Uterus (tissue), 4 donors: ENCODE measurements around the gene SLAMF7. TPM values are rescaled to one million over a fixed set of nuclear protein-coding genes. Genes with fewer than 3 reads are reported as not detected.

ENCODE experiments used
- DNase-seq, 2 donors: peaks; one replicate each; pipeline ENCODE4 v3.0.0-alpha.2; 2019 to 2020
- H3K27ac ChIP-seq, 2 donors: fragments of 200-600 bp; sonication (generic); 1 replicate in 1 of 2; 2 replicates in 1 of 2; pipeline ENCODE4 v1.5.1; 2016 to 2018
- H3K27me3 ChIP-seq, 2 donors: fragments of 200-600 bp; sonication (generic); one replicate each; pipeline ENCODE4 v1.5.1; 2018 to 2019; ENCODE audit warnings: control low read depth in 1 of 2
- H3K36me3 ChIP-seq, 2 donors: fragments of 200-600 bp; sonication (generic); one replicate each; pipeline ENCODE4 v1.5.1; 2019; ENCODE audit warnings: control low read depth in 1 of 2
- H3K4me1 ChIP-seq, 2 donors: fragments of 200-600 bp; sonication (generic); one replicate each; pipeline ENCODE4 v1.5.1; 2018 to 2019; ENCODE audit warnings: control low read depth in 1 of 2
- H3K4me3 ChIP-seq, 2 donors: fragments of 200-600 bp; sonication (generic); 1 replicate in 1 of 2; 2 replicates in 1 of 2; pipeline ENCODE4 v1.5.1; 2018 to 2019; ENCODE audit warnings: mild to moderate bottlenecking in 1 of 2
- H3K9me3 ChIP-seq, 2 donors: fragments of 200-600 bp; sonication (generic); one replicate each; pipeline ENCODE4 v1.5.1; 2019; ENCODE audit warnings: control low read depth in 1 of 2
- CTCF ChIP-seq, 4 experiments: fragments of 200-600 bp in 2 of 4; fragments of 450-650 bp in 2 of 4; sonication (generic) in 2 of 4; IDR thresholded peaks; one replicate each; pipeline ENCODE4 v1.5.1; 2016 to 2019; ENCODE audit warnings: antibody characterized with exemption in 4 of 4, mild to moderate bottlenecking in 2 of 4, moderate library complexity in 1 of 4
- POLR2A ChIP-seq, 2 donors: fragments of 450-650 bp; IDR thresholded peaks; one replicate each; pipeline ENCODE4 v1.6.1; 2016; ENCODE audit warnings: antibody characterized with exemption in 2 of 2, mild to moderate bottlenecking in 1 of 2, moderate library complexity in 1 of 2
- intact Hi-C: fragments of 100-400 bp; cut with DNase I; formaldehyde crosslinking; loops from one replicate; pipeline ENCODE4 v1.15.1; 2023; ENCODE audit warnings: low total_unique reads
- total RNA-seq, 4 donors: library from RNA; depleted of rRNA in 3 of 4; stranded (reverse); fragments of >200 nt in 3 of 4; gene quantifications; one replicate each; pipeline versions ENCODE4 v1.1.0 to v1.2.4, GENCODE V29; 2014 to 2023
- donor health status: DM: yes; HTN: yes; CAD: no.

SLAMF7 gene
- total RNA-seq, 4 donors from 2014 or later = 0.76 to 1.6 TPM; not detected in 2

GRCh38 chr1:160789051-160789701, 50.1 kb downstream of the SLAMF7 start:
- TF ChIP-seq CTCF (IDR thresholded peaks at IDR 0.05) = no peak
- no peak for TF ChIP-seq POLR2A (IDR thresholded peaks at IDR 0.05)
- intact Hi-C loops = no loop called here

GRCh38 chr1:160789702-160790611, 50.9 kb downstream of the SLAMF7 start:
- DNase-seq = no peak
- Histone ChIP-seq H3K9me3 (no peaks in the 10 kb centered on the region), H3K27me3 (no peaks in the 10 kb centered on the region), H3K36me3 (no peaks in the 10 kb centered on the region), H3K27ac (no peak overlapping the region), H3K4me3 (no peak overlapping the region), H3K4me1 (no peaks in the 10 kb centered on the region)
- intact Hi-C loops = no loop called here
- TF ChIP-seq POLR2A (IDR thresholded peaks at IDR 0.05) = no peak
- no peak for TF ChIP-seq CTCF (IDR thresholded peaks at IDR 0.05)

More at GRCh38 chr1:160789051-160789701, 50.1 kb downstream of the SLAMF7 start:
- H3K4me1 ChIP-seq = no peaks in the 10 kb centered on the region
- H3K27me3 ChIP-seq = no peaks in the 10 kb centered on the region
- DNase-seq = no peak
- H3K36me3 ChIP-seq = no peaks in the 10 kb centered on the region
- no peak overlapping the region for H3K27ac ChIP-seq
- no peaks in the 10 kb centered on the region for H3K9me3 ChIP-seq
- no peak overlapping the region for H3K4me3 ChIP-seq

DNA sequence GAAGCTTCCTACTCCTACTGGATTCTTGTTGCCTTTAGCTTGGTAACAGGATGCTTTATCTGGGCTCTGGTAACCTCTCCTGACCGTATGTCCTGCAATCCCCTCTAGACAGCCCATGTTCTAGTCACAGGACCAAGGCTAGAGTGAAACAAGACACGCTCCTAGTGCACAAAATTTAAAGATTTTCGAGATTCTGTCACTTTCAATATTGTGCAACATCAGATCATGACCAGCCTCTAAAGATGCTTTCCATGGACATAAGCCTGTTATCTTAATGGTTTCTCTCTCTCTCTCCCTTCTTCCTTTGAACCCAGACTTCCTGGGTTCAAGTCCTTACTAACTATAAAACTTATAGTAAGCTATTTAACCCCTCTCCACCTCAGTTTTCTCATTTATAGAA, 55.3 kb downstream of the SLAMF7 start:
- intact Hi-C loops = no loop called here
- no peak for DNase-seq
- H3K27ac ChIP-seq = no peak overlapping the region
- TF ChIP-seq POLR2A (IDR thresholded peaks at IDR 0.05) = no peak
- TF ChIP-seq CTCF (IDR thresholded peaks at IDR 0.05) = no peak
- no peaks in the 10 kb centered on the region for H3K9me3 ChIP-seq
- H3K4me3 ChIP-seq = no peak overlapping the region
- H3K4me1 ChIP-seq = no peaks in the 10 kb centered on the region
- no peaks in the 10 kb centered on the region for H3K27me3 ChIP-seq
- H3K36me3 ChIP-seq = no peaks in the 10 kb centered on the region

GRCh38 chr1:160795951-160796383, 56.9 kb downstream of the SLAMF7 start, which contains the start of gene LY9:
Gene LY9 (plus strand): TSS chr1:160796174. CDS start chr1:160796188, 14 bp downstream.
- H3K27me3 ChIP-seq = no peaks in the 10 kb centered on the region
- no peak for TF ChIP-seq POLR2A (IDR thresholded peaks at IDR 0.05)
- no peak for TF ChIP-seq CTCF (IDR thresholded peaks at IDR 0.05)
- H3K27ac ChIP-seq = no peak within 1 kb of the TSS
- H3K9me3 ChIP-seq = no peaks in the 10 kb centered on the region
- DNase-seq = no peak
- intact Hi-C loops = no loop called here
- H3K36me3 ChIP-seq = no peaks in the 10 kb centered on the region
- no peak within 1 kb of the TSS for H3K4me3 ChIP-seq
- no peaks in the 10 kb centered on the region for H3K4me1 ChIP-seq

DNA sequence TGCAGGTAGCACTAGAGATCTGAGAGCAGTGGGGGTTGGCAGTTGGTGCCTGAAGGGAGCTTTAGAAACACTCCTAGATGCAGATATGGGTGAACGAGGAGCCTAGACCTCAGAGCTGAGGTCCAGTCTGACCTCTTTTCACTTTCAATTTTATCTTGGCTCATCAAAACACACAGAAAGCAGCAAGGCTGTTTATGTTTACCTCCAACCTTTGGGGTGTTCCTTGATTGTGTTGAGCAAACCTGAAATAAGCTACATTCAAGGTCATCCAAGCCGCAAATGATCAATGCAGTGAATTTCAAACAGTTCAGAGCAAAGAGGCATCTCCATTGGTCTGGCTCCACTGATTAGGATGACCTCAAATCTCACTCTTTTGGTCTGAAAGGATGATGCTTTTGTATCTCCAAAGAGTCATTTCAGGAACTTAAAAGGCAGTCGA, 58.2 kb downstream of the SLAMF7 start:
- no peaks in the 10 kb centered on the region for H3K27me3 ChIP-seq
- no peaks in the 10 kb centered on the region for H3K9me3 ChIP-seq
- no peak for DNase-seq
- intact Hi-C loops = no loop called here
- H3K36me3 ChIP-seq = no peaks in the 10 kb centered on the region
- no peaks in the 10 kb centered on the region for H3K4me1 ChIP-seq
- TF ChIP-seq POLR2A (IDR thresholded peaks at IDR 0.05) = no peak
- TF ChIP-seq CTCF (IDR thresholded peaks at IDR 0.05) = no peak
- H3K4me3 ChIP-seq = no peak overlapping the region
- no peak overlapping the region for H3K27ac ChIP-seq
